HepG2 (cell line): ENCODE results near the gene FCHSD1. TPM values are rescaled to one million over a fixed set of nuclear protein-coding genes. Genes with fewer than 3 reads are reported as not detected.

Experiments
- ARNT2 ChIP-seq: sonication (generic); formaldehyde crosslinking; IDR thresholded peaks from 2 replicates; pipeline ENCODE4 v1.8.0; 2022; ENCODE audit warnings: mild to moderate bottlenecking, low read depth, missing genetic modification reagents, moderate library complexity
- BRCA1 ChIP-seq: sonication (generic); formaldehyde crosslinking; IDR thresholded peaks from 2 replicates; pipeline ENCODE4 v1.4.0; 2020; ENCODE audit warnings: missing genetic modification reagents
- ESRRA ChIP-seq: sonication (generic); formaldehyde crosslinking; IDR thresholded peaks from 2 replicates; pipeline ENCODE4 v1.5.1; 2020; ENCODE audit warnings: mild to moderate bottlenecking, low read depth, missing genetic modification reagents
- TGIF2 ChIP-seq: IDR thresholded peaks from 2 replicates; pipeline ENCODE4 v1.6.1; 2016; ENCODE audit warnings: control low read depth, missing compliant biosample characterization
- TOPORS ChIP-seq: sonication (generic); formaldehyde crosslinking; IDR thresholded peaks from 2 replicates; pipeline ENCODE4 v1.8.0; 2023; ENCODE audit warnings: mild to moderate bottlenecking, missing genetic modification reagents
- U2AF2 ChIP-seq: fragments of 200-400 bp; formaldehyde crosslinking; IDR thresholded peaks from 2 replicates; pipeline ENCODE4 v1.6.1; 2017; ENCODE audit warnings: low read depth, mild to moderate bottlenecking, low read length
- ZNF33B ChIP-seq: sonication (generic); formaldehyde crosslinking; IDR thresholded peaks from 2 replicates; pipeline ENCODE4 v1.5.1; 2020; ENCODE audit warnings: mild to moderate bottlenecking, missing genetic modification reagents
- ZNF510 ChIP-seq: sonication (generic); formaldehyde crosslinking; IDR thresholded peaks from 2 replicates; pipeline ENCODE4 v1.4.0; 2020; ENCODE audit warnings: low read depth, mild to moderate bottlenecking, missing genetic modification reagents
- polyA plus RNA-seq, 8 experiments: library from polyadenylated mRNA; depleted of rRNA in 3 of 8; stranded (reverse) in 7 of 8; unstranded in 1 of 8; fragments of >200 nt; fragmentation: Illumina TruSeq in 4 of 8; extraction: Trizol in 4 of 8; gene quantifications; 2 replicates each; pipeline versions ENCODE4 v1.2.1 to v1.2.3, GENCODE V29; 2011 to 2016; ENCODE audit warnings: low read depth in 4 of 8, missing spikeins in 1 of 8, mixed read lengths in 1 of 8; ENCODE audit not compliant: insufficient read depth in 1 of 8
- total RNA-seq, 5 experiments: library from RNA; depleted of rRNA; stranded (reverse); fragments of >200 nt; fragmentation: Illumina TruSeq; extraction: Trizol; gene quantifications; 2 replicates each; pipeline ENCODE4 v1.2.3, GENCODE V29; 2016; ENCODE audit warnings: low read depth in 1 of 5
- TF ChIP-seq, protein P1 (sequence below): sonication (generic); formaldehyde crosslinking; IDR thresholded peaks from 2 replicates; pipeline ENCODE4 v1.4.0; 2020; ENCODE audit warnings: low read depth, missing genetic modification reagents
- TF ChIP-seq, protein P2 (sequence below): sonication (generic); formaldehyde crosslinking; IDR thresholded peaks from 2 replicates; pipeline ENCODE4 v1.4.0; 2020; ENCODE audit warnings: missing genetic modification reagents
- TF ChIP-seq, protein P3 (sequence below): sonication (generic); formaldehyde crosslinking; IDR thresholded peaks from 2 replicates; pipeline ENCODE4 v1.9.0; 2021; ENCODE audit warnings: mild to moderate bottlenecking, missing genetic modification reagents
- TF ChIP-seq, protein P4 (sequence below), 2 experiments: fragments of 450-650 bp in 1 of 2; sonication (generic) in 1 of 2; formaldehyde crosslinking; IDR thresholded peaks; 2 replicates each; pipeline versions ENCODE4 v1.5.0 to v1.8.0; 2020 to 2022; ENCODE audit warnings: mild to moderate bottlenecking in 1 of 2, missing genetic modification reagents in 1 of 2
- TF ChIP-seq, protein P5 (sequence below): IDR thresholded peaks from 2 replicates; pipeline ENCODE4 v1.6.1; 2012; ENCODE audit warnings: inconsistent platforms

Gene FCHSD1
- total and polyA plus RNA-seq, 2 of the 13 experiments (the other 11 are each of a cell fraction or from before 2014, with no cell fraction given): 5.5 to 15.4 TPM

DNA sequence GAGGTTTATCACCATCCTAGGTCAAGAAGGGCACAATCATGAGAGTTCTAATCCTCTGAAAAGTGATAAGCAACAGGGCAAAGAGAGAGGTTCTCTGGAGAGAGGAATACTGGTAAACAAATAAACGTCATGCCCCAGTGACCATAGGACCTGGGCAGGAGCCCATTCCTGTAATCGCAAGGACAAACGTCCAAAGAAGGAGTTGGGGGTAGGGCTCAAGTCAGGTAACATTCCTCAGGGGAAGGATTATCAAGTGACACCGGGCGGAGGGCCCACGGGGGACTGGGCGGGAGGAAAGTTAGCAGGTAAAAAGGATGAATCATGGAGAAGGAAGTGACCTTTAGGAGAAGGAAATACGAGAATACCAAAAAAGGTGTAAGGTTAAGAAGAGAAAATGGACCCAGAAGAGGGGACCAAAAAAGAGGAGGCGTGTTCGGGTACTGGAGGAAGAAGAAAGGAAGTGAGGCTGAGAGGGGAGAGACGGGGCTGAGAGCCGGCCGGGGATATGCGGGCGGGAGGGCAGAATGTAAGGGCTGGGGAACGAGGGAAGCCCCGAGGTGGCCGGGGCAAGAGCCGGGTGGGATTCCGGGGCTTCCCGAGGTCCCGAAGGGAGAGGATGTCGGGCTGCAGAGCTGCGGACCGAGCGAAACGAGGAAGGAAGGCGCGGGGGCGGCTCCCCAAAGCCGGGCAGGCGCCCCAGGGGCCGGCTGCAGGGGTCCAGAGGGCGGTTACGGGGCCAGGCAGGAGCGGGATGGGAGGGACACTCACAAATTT, 33.0 kb downstream of the FCHSD1 start (continued):
- TF ChIP-seq, protein P1, sequence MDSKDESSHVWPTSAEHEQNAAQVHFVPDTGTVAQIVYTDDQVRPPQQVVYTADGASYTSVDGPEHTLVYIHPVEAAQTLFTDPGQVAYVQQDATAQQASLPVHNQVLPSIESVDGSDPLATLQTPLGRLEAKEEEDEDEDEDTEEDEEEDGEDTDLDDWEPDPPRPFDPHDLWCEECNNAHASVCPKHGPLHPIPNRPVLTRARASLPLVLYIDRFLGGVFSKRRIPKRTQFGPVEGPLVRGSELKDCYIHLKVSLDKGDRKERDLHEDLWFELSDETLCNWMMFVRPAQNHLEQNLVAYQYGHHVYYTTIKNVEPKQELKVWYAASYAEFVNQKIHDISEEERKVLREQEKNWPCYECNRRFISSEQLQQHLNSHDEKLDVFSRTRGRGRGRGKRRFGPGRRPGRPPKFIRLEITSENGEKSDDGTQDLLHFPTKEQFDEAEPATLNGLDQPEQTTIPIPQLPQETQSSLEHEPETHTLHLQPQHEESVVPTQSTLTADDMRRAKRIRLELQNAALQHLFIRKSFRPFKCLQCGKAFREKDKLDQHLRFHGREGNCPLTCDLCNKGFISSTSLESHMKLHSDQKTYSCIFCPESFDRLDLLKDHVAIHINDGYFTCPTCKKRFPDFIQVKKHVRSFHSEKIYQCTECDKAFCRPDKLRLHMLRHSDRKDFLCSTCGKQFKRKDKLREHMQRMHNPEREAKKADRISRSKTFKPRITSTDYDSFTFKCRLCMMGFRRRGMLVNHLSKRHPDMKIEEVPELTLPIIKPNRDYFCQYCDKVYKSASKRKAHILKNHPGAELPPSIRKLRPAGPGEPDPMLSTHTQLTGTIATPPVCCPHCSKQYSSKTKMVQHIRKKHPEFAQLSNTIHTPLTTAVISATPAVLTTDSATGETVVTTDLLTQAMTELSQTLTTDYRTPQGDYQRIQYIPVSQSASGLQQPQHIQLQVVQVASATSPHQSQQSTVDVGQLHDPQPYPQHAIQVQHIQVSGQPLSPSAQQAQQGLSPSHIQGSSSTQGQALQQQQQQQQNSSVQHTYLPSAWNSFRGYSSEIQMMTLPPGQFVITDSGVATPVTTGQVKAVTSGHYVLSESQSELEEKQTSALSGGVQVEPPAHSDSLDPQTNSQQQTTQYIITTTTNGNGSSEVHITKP (CRISPR knock-in tag): peak; percentile 91
- TF ChIP-seq, protein P2, sequence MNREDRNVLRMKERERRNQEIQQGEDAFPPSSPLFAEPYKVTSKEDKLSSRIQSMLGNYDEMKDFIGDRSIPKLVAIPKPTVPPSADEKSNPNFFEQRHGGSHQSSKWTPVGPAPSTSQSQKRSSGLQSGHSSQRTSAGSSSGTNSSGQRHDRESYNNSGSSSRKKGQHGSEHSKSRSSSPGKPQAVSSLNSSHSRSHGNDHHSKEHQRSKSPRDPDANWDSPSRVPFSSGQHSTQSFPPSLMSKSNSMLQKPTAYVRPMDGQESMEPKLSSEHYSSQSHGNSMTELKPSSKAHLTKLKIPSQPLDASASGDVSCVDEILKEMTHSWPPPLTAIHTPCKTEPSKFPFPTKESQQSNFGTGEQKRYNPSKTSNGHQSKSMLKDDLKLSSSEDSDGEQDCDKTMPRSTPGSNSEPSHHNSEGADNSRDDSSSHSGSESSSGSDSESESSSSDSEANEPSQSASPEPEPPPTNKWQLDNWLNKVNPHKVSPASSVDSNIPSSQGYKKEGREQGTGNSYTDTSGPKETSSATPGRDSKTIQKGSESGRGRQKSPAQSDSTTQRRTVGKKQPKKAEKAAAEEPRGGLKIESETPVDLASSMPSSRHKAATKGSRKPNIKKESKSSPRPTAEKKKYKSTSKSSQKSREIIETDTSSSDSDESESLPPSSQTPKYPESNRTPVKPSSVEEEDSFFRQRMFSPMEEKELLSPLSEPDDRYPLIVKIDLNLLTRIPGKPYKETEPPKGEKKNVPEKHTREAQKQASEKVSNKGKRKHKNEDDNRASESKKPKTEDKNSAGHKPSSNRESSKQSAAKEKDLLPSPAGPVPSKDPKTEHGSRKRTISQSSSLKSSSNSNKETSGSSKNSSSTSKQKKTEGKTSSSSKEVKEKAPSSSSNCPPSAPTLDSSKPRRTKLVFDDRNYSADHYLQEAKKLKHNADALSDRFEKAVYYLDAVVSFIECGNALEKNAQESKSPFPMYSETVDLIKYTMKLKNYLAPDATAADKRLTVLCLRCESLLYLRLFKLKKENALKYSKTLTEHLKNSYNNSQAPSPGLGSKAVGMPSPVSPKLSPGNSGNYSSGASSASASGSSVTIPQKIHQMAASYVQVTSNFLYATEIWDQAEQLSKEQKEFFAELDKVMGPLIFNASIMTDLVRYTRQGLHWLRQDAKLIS (CRISPR knock-in tag): no peak
- 0 out of 2 replicates have a peak, but pooled peaks have one; percentile 11 for TF ChIP-seq TOPORS (CRISPR knock-in tag)
- TF ChIP-seq, protein P3, sequence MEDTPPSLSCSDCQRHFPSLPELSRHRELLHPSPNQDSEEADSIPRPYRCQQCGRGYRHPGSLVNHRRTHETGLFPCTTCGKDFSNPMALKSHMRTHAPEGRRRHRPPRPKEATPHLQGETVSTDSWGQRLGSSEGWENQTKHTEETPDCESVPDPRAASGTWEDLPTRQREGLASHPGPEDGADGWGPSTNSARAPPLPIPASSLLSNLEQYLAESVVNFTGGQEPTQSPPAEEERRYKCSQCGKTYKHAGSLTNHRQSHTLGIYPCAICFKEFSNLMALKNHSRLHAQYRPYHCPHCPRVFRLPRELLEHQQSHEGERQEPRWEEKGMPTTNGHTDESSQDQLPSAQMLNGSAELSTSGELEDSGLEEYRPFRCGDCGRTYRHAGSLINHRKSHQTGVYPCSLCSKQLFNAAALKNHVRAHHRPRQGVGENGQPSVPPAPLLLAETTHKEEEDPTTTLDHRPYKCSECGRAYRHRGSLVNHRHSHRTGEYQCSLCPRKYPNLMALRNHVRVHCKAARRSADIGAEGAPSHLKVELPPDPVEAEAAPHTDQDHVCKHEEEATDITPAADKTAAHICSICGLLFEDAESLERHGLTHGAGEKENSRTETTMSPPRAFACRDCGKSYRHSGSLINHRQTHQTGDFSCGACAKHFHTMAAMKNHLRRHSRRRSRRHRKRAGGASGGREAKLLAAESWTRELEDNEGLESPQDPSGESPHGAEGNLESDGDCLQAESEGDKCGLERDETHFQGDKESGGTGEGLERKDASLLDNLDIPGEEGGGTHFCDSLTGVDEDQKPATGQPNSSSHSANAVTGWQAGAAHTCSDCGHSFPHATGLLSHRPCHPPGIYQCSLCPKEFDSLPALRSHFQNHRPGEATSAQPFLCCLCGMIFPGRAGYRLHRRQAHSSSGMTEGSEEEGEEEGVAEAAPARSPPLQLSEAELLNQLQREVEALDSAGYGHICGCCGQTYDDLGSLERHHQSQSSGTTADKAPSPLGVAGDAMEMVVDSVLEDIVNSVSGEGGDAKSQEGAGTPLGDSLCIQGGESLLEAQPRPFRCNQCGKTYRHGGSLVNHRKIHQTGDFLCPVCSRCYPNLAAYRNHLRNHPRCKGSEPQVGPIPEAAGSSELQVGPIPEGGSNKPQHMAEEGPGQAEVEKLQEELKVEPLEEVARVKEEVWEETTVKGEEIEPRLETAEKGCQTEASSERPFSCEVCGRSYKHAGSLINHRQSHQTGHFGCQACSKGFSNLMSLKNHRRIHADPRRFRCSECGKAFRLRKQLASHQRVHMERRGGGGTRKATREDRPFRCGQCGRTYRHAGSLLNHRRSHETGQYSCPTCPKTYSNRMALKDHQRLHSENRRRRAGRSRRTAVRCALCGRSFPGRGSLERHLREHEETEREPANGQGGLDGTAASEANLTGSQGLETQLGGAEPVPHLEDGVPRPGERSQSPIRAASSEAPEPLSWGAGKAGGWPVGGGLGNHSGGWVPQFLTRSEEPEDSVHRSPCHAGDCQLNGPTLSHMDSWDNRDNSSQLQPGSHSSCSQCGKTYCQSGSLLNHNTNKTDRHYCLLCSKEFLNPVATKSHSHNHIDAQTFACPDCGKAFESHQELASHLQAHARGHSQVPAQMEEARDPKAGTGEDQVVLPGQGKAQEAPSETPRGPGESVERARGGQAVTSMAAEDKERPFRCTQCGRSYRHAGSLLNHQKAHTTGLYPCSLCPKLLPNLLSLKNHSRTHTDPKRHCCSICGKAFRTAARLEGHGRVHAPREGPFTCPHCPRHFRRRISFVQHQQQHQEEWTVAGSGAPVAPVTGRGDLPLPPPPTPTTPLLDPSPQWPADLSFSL (CRISPR knock-in tag): no peak
- TF ChIP-seq ARNT2 (CRISPR knock-in tag): no peak
- TF ChIP-seq ZNF510: no peak
- TF ChIP-seq BRCA1: no peak
- TF ChIP-seq, protein P4, sequence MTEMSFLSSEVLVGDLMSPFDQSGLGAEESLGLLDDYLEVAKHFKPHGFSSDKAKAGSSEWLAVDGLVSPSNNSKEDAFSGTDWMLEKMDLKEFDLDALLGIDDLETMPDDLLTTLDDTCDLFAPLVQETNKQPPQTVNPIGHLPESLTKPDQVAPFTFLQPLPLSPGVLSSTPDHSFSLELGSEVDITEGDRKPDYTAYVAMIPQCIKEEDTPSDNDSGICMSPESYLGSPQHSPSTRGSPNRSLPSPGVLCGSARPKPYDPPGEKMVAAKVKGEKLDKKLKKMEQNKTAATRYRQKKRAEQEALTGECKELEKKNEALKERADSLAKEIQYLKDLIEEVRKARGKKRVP (CRISPR knock-in tag; IDR thresholded peaks at IDR 0.05): peak in 1 of 2 experiments; percentile 44; a peak in 2 of 4 replicates
- TF ChIP-seq TGIF2 (CRISPR knock-in tag): peak; percentile 32; the same call in 1 of the 2 replicates
- TF ChIP-seq, protein P5, sequence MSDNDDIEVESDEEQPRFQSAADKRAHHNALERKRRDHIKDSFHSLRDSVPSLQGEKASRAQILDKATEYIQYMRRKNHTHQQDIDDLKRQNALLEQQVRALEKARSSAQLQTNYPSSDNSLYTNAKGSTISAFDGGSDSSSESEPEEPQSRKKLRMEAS: 0 out of 2 replicates have a peak, but pooled peaks have one; percentile 21
- TF ChIP-seq U2AF2: no peak
- TF ChIP-seq ZNF33B (CRISPR knock-in tag): no peak
- TF ChIP-seq ESRRA (CRISPR knock-in tag): no peak
